GM23248 (cell line): ENCODE measurements around the gene SYNE1. TPM values are rescaled to one million over a fixed set of nuclear protein-coding genes. Genes with fewer than 3 reads are reported as not detected.
"Not testable (repeated sequence)": the region's sequence is repeated elsewhere in the genome, so short reads cannot be mapped to it uniquely, and the experiment has no call there.

Source experiments
- DNase-seq: peaks from one replicate; pipeline ENCODE4 v3.0.0-alpha.2; 2015
- H2AFZ ChIP-seq: fragments of 200-600 bp; sonication (generic); 2 replicates; pipeline ENCODE4 v1.6.1; 2016; ENCODE audit warnings: antibody characterized with exemption
- H3F3A ChIP-seq: fragments of 200-600 bp; sonication (generic); 2 replicates; pipeline ENCODE4 v1.6.1; 2016; ENCODE audit warnings: mild to moderate bottlenecking, antibody characterized with exemption, mixed run types; ENCODE audit not compliant: insufficient read depth
- H3K27ac ChIP-seq: fragments of 200-600 bp; sonication (generic); 2 replicates; pipeline ENCODE4 v1.5.1; 2016; ENCODE audit warnings: mild to moderate bottlenecking
- H3K27me3 ChIP-seq: fragments of 200-600 bp; sonication (generic); replicated peaks from 2 replicates; pipeline ENCODE4 v1.6.1; 2016; ENCODE audit warnings: mild to moderate bottlenecking; ENCODE audit not compliant: insufficient read depth
- H3K36me3 ChIP-seq: fragments of 200-600 bp; sonication (generic); 2 replicates; pipeline ENCODE4 v1.6.1; 2016; ENCODE audit warnings: low read depth, mild to moderate bottlenecking
- H3K4me1 ChIP-seq: fragments of 200-600 bp; sonication (generic); 2 replicates; pipeline ENCODE4 v1.6.1; 2016; ENCODE audit warnings: mild to moderate bottlenecking; ENCODE audit not compliant: insufficient read depth
- H3K4me2 ChIP-seq: fragments of 200-600 bp; sonication (generic); one replicate; pipeline ENCODE4 v1.6.1; 2016; ENCODE audit warnings: mild to moderate bottlenecking; ENCODE audit not compliant: unreplicated experiment
- H3K4me3 ChIP-seq: fragments of 200-600 bp; sonication (generic); 2 replicates; pipeline ENCODE4 v1.5.1; 2016; ENCODE audit warnings: mild to moderate bottlenecking
- H3K79me2 ChIP-seq: fragments of 200-600 bp; sonication (generic); 2 replicates; pipeline ENCODE4 v1.6.1; 2016; ENCODE audit warnings: mild to moderate bottlenecking; ENCODE audit not compliant: insufficient read depth
- H3K9ac ChIP-seq: fragments of 200-600 bp; sonication (generic); 2 replicates; pipeline ENCODE4 v1.6.1; 2016; ENCODE audit warnings: mild to moderate bottlenecking
- H3K9me2 ChIP-seq: fragments of 200-600 bp; sonication (generic); 2 replicates; pipeline ENCODE4 v1.6.1; 2016; ENCODE audit warnings: mixed run types, mild to moderate bottlenecking, moderate library complexity; ENCODE audit not compliant: insufficient read depth
- H3K9me3 ChIP-seq: fragments of 200-600 bp; sonication (generic); one replicate; pipeline ENCODE4 v1.6.1; 2017; ENCODE audit warnings: low read depth
- H4K20me1 ChIP-seq: fragments of 200-600 bp; sonication (generic); 2 replicates; pipeline ENCODE4 v1.6.0; 2016; ENCODE audit not compliant: insufficient read depth
- EZH2 ChIP-seq: fragments of 200-600 bp; sonication (generic); IDR thresholded peaks from 2 replicates; pipeline ENCODE4 v1.6.1; 2018; ENCODE audit warnings: antibody characterized with exemption, mild to moderate bottlenecking; ENCODE audit not compliant: insufficient read depth, poor library complexity, severe bottlenecking
- EZH2phosphoT487 ChIP-seq: fragments of 200-600 bp; sonication (generic); IDR thresholded peaks from 2 replicates; pipeline ENCODE4 v1.6.1; 2018; ENCODE audit warnings: antibody characterized with exemption, moderate library complexity, mild to moderate bottlenecking, low read depth; ENCODE audit not compliant: insufficient read depth
- WGBS, 2 experiments: methylation state at CpG; one replicate each; pipeline ENCODE4 v1.1.6; 2015 to 2017; ENCODE audit warnings: low lambda C conversion rate in 2 of 2, low coverage in 1 of 2; ENCODE audit errors: missing lambda C conversion rate in 2 of 2; 5-methylcytosine and 5-hydroxymethylcytosine counted together
- in situ Hi-C: fragments of 300-500 bp; cut with MboI; formaldehyde crosslinking; loops from 2 replicates; pipeline ENCODE4 v1.15.0; 2020
- polyA plus RNA-seq: library from polyadenylated mRNA; unstranded; fragments of >200 nt; fragmentation: Nextera tagmentation; extraction: Ambion mirVana; gene quantifications from 2 replicates; pipeline ENCODE4 v1.2.1, GENCODE V29; 2016
- total RNA-seq: library from RNA; depleted of rRNA; stranded (reverse); fragments of >200 nt; shearing (Covaris generic); gene quantifications from 2 replicates; pipeline ENCODE4 v1.2.3, GENCODE V29; 2014

Gene SYNE1
- total and polyA plus RNA-seq, 2 experiments from 2014 or later = 29.2 to 95.4 TPM

DNA sequence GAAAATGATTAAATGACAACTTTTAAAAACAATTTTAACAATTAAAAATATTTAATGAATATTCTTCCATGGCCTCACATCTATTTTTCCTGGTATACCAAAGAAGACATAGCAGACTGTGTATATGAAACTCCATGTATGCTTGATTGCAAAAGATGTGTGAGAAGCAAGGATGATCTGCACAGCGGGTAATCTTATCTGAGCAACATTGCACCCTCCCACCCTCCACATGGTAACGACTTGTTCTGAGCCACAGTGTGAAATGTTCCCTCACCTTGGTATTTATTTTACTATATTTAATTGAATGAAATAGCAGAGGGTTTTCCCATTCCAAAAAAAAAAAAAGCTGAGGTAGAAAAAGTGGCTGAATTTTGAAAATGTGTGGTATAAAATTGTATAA is 204.4 kb downstream of the SYNE1 start:
- no peaks in the 10 kb centered on the region for H3K79me2 ChIP-seq
- no peak overlapping the region for H3K27ac ChIP-seq
- TF ChIP-seq EZH2 = no peak
- TF ChIP-seq EZH2phosphoT487 = no peak
- no peak overlapping the region for H3K4me3 ChIP-seq
- WGBS, 2 experiments = 69 to 79% methylated on average over 2 of the region's 2 CpGs
- no peaks in the 10 kb centered on the region for H4K20me1 ChIP-seq
- in situ Hi-C loops = no loop called here
- H3K9me2 ChIP-seq = no peaks in the 10 kb centered on the region
- no peak for DNase-seq
- H3F3A ChIP-seq = no peaks in the 10 kb centered on the region
- no peak overlapping the region for H3K4me2 ChIP-seq
- H3K9ac ChIP-seq = no peak overlapping the region
- H3K9me3 ChIP-seq = no peaks in the 10 kb centered on the region
- no peaks in the 10 kb centered on the region for H3K36me3 ChIP-seq
- H2AFZ ChIP-seq = no peak overlapping the region
- no peaks in the 10 kb centered on the region for H3K27me3 ChIP-seq
- no peaks in the 10 kb centered on the region for H3K4me1 ChIP-seq

DNA sequence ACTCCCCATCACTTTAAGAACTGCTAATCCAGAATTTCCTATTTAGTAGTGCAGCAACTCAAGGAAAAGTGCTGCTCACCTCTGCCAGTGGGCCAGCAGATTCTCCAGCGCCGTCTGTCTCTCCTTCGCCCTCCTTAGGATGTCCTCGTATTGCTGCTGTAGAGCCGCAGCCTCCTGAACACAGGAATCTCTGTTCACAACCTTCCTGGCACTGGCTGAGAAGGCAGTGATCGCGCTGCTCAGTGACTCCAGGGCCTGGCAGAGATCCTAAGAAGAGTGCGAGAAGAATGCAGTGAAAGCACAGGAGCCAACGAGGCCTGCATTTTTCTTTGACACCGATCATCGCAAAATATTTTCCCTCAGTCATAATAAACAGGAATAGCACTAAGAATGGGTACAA is 209.0 kb downstream of the SYNE1 start:
- no peak overlapping the region for H3K4me2 ChIP-seq
- H3K79me2 ChIP-seq = no peaks in the 10 kb centered on the region
- H3K27ac ChIP-seq = no peak overlapping the region
- no peak for TF ChIP-seq EZH2phosphoT487
- no peak for TF ChIP-seq EZH2
- H4K20me1 ChIP-seq = no peaks in the 10 kb centered on the region
- H3K4me1 ChIP-seq = no peaks in the 10 kb centered on the region
- H3K27me3 ChIP-seq = no peaks in the 10 kb centered on the region
- in situ Hi-C loops = no loop called here
- H3K4me3 ChIP-seq = no peak overlapping the region
- WGBS, 2 experiments = 87 to 88% methylated on average over 11 of the region's 11 CpGs
- no peaks in the 10 kb centered on the region for H3F3A ChIP-seq
- H3K9me2 ChIP-seq = no peaks in the 10 kb centered on the region
- no peaks in the 10 kb centered on the region for H3K9me3 ChIP-seq
- H3K9ac ChIP-seq = no peak overlapping the region
- DNase-seq = no peak
- no peaks in the 10 kb centered on the region; the same call in 1 of the 2 replicates for H3K36me3 ChIP-seq
- H2AFZ ChIP-seq = no peak overlapping the region

DNA sequence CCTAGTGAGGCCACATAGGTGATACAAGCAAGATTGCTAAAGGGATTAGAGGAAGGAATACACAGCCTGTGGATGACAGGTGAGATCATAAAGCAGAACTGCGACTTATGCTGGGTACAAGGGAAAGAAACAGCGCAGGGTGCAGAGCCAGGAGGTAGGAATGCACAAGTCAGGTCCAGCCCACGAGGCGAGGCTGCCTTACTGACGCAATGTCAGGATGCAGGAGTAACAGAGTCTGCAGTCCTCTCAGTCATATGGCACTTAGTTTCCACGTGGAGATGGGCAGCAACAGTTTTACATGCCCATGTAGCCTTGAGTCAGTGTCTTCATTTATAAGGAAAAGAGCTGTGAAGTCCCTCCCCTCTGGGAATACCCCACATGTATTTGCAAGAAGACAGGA is 210.9 kb downstream of the SYNE1 start:
- H3K27me3 ChIP-seq = no peaks in the 10 kb centered on the region
- in situ Hi-C loops = no loop called here
- H4K20me1 ChIP-seq = no peaks in the 10 kb centered on the region
- H3K79me2 ChIP-seq = no peaks in the 10 kb centered on the region
- no peak overlapping the region for H3K9ac ChIP-seq
- no peak overlapping the region for H3K4me2 ChIP-seq
- H2AFZ ChIP-seq = no peak overlapping the region
- H3K4me1 ChIP-seq = no peaks in the 10 kb centered on the region
- no peaks in the 10 kb centered on the region; the same call in 1 of the 2 replicates for H3K36me3 ChIP-seq
- TF ChIP-seq EZH2phosphoT487 = no peak
- TF ChIP-seq EZH2 = no peak
- no peaks in the 10 kb centered on the region for H3F3A ChIP-seq
- no peak for DNase-seq
- no peaks in the 10 kb centered on the region for H3K9me2 ChIP-seq
- no peak overlapping the region for H3K4me3 ChIP-seq
- H3K9me3 ChIP-seq = no peaks in the 10 kb centered on the region
- 80 to 85% methylated on average over 6 of the region's 6 CpGs for WGBS, 2 experiments
- no peak overlapping the region for H3K27ac ChIP-seq

DNA sequence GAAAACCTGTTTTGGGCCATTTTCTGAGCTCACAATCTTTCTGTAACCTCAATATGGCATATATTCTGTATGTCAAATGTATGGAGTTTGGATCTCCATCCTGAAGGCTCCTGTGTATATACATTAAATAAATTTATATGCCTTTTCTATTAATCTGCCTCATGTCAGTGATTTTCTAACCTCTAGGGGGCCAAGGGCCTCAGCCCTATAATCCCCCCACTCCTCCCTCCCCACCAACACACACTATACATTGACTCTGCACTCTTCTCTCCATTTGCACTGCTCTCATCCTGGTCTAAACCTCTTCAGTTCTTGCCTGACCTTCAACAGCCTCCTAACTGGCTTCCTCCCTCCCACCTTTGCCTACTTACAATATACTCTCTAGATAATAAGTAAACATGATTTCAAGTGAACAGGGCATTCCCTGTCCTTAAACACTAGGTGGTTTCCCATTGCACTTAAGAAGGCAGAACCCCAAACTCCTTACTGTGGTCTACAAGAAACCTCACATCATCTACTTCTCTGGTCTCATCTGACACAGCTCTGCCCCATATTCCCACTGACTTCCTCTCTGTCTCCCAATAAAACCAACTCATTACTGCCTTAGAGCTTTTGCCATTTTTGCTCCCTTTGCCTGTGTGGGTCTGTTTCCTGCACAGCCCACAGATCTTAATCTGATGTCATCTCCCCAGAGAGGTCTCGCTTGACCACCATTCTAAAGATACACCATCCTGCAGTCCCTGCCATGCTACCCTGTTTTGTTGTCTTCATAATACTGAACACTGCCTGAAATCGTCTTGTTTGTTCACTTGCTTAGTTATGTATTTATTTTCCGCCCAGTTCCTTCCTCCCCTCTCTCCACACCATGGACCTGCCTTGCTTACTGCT is 213.7 kb downstream of the SYNE1 start:
- H3K4me3 ChIP-seq = no peak overlapping the region
- no peaks in the 10 kb centered on the region; the same call in 1 of the 2 replicates for H3K36me3 ChIP-seq
- no peaks in the 10 kb centered on the region for H3K4me1 ChIP-seq
- in situ Hi-C loops = no loop called here
- H3F3A ChIP-seq = no peaks in the 10 kb centered on the region
- TF ChIP-seq EZH2phosphoT487 = no peak
- TF ChIP-seq EZH2 = no peak
- no peak for DNase-seq
- no peak overlapping the region for H3K4me2 ChIP-seq
- no peak overlapping the region for H3K27ac ChIP-seq
- H3K79me2 ChIP-seq = no peaks in the 10 kb centered on the region
- no peak overlapping the region for H3K9ac ChIP-seq
- H4K20me1 ChIP-seq = no peaks in the 10 kb centered on the region
- H3K9me2 ChIP-seq = no peaks in the 10 kb centered on the region
- H2AFZ ChIP-seq = no peak overlapping the region
- no peaks in the 10 kb centered on the region for H3K9me3 ChIP-seq
- H3K27me3 ChIP-seq = no peaks in the 10 kb centered on the region
- WGBS, 2 experiments = 93 to 94% methylated on average over 3 of the region's 3 CpGs

DNA sequence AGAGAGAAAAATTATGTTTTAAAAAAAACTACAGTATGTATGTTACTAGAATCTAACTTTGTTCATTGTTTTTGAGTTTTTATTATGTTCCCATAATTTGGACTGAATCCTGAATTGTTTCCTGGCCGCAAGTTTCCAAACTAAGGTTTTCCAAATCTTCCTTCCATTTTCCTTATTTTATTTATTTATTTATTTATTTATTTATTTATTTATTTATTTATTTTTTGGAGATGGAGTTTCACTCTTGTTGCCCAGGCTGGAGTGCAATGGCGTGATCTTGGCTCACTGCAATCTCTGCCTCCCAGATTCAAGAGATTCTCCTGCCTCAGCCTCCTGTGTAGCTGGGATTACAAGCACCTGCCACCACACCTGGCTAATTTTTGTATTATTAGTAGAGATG is 215.7 kb downstream of the SYNE1 start:
- H3K4me2 ChIP-seq, H3K79me2 ChIP-seq, H3K4me1 ChIP-seq, H3K9ac ChIP-seq, DNase-seq, H3F3A ChIP-seq, in situ Hi-C loops, H3K27ac ChIP-seq, H2AFZ ChIP-seq, H3K36me3 ChIP-seq, H3K27me3 ChIP-seq, H3K4me3 ChIP-seq, H3K9me3 ChIP-seq, H4K20me1 ChIP-seq, H3K9me2 ChIP-seq: not testable (repeated sequence)
- 80 to 91% methylated on average over 2 of the region's 2 CpGs for WGBS, 2 experiments
